GM20431 (cell line): ENCODE data around the gene PVALEF.

Experiments
- in situ Hi-C: fragments of 300-500 bp; cut with MseI, MboI; formaldehyde crosslinking; loops from one replicate; pipeline ENCODE4 v1.15.0; 2020; ENCODE audit warnings: low sequenced_read_pairs; ENCODE audit not compliant: unreplicated experiment

Gene PVALEF

DNA sequence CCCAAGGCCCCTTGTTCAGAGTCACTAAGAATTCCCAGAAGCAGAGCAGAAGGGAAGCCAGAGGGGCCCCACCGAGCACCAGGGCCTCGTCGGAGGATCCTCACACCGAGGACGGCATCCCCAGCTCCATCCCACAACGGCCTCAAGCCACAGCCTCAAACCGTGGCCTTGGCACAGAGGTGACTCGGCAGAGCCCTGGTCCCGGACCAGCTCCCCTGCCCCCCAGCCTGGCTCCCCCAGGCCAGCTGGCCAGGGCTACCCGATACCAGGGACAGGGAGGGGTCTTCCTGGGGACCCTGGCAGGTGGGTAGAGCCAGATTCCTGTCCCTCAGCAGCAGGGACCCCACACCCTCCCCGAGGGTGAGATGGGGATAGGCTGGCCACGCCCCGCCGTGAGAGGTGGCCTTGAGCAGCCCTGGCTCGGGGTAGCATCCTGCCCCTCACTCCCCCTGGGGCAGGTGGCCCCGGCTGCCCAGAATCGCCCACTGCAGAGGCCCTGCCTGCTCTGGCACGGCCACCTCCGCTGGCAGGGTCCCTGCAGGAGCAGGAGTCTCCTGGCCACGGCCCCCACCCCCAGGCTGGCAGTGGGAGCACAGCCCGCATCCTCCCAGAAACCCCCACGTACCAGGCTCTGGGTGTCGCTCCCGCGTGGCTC lies 5.6 kb upstream of the PVALEF start:
- in situ Hi-C loops: no loop called here

GRCh38 chr17:81160306-81160705 lies 5.0 kb upstream of the PVALEF start:
- in situ Hi-C loops: no loop called here

DNA sequence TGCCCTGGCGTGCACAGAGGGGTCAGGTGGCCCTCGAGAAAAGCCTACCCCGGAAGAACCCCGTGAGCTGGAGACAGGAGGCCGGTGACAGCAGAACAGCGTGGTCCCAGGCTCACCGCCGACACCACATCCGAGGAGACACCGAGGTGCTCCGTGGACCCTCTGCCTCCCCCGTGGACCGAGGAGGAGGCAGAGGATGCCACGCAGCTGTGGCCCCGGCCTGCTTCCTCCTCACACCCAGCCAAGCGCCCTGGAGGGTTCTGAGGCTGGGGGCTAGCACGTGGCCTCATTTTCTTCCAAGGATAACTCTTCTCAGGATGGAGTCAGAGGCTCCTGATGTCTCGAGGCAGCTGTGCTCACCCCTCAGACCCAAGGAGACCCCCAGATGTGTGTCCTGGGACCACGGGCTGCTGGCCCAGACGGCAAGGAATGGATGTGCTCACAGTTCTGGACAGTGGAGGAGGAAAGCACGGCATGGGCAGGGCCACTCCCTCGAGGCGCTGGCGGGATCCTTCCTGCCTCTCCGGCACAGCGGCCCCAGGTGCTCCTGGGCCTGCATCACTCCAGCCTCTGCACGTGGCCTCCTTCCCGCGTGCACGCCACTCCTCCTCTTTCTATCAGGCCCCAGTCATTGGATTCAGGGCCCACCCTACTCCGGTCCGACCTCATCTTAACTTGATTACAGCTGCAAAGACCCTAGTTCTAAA lies 4.4 kb upstream of the PVALEF start:
- in situ Hi-C loops: no loop called here

- in situ Hi-C loops: no loop called here
Observed at GRCh38 chr17:81161536-81161935, 3.8 kb upstream of the PVALEF start.

- in situ Hi-C loops: no loop called here
Observed at GRCh38 chr17:81161972-81162371, 3.3 kb upstream of the PVALEF start.

- in situ Hi-C loops: no loop called here
Observed at GRCh38 chr17:81162491-81162890, 2.8 kb upstream of the PVALEF start.

DNA sequence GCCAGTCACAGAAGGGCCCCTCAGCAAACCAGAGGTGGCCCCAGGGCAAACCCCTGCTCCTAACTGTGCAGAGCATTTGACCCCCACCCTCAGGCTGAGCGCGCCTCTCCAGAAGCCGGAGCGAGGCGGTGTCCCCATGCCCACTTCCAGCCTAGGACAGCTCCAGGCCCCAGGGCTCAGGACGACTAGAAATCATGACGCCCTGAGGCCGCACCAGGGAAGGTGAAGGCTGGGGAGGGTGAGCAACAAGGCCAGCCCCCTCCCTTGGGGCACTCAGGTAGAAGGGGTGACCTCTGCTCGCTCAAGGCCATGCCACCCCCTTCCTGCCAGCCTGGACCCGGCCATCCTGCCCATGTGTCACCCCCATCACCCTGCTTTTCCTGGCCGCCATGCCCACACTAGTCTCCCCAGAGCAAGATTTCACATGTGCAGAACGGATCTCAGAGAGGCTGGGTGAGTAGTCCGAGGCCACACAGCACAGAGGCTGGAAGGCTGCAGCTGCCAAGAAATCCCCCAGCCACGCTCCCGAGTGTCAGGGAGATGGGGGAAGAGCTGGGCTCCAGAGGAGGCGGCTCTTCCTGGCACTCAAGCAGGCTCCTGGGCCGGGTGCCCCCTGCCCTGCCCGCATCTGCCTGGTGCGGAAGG lies 2.1 kb upstream of the PVALEF start:
- in situ Hi-C loops: no loop called here

DNA sequence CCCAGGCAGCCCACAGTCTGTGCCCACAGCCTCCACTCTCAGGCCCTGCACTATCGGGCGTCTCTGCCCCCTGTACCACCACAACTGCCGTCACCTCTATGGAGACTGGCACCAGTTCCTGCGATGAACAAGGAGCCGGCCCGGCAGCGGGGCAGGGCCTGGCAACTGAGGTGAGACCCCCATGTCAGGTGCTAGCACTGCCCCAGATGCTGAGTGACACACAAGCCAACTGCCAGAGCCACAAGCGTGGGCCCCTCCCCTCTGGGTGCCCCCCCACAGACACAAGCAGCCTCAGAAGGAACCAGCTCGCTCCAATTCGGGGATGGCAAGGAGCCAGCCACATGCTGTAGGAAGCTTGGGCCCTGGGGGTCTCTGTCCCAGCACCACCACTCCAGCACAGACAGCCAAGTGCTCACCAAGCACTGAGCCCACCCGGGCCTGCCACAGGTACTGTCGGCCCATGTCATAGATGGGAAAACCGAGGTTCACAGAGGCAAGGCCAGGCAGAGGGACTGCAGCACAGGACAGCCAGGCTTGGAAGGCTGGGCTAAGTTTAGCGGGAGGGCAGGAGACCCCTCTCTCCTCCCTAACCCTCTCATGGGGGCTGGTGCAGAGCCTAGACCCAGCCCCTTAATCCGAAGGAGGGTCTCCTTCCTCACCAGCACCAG lies 1.5 kb upstream of the PVALEF start:
- in situ Hi-C loops: no loop called here

DNA sequence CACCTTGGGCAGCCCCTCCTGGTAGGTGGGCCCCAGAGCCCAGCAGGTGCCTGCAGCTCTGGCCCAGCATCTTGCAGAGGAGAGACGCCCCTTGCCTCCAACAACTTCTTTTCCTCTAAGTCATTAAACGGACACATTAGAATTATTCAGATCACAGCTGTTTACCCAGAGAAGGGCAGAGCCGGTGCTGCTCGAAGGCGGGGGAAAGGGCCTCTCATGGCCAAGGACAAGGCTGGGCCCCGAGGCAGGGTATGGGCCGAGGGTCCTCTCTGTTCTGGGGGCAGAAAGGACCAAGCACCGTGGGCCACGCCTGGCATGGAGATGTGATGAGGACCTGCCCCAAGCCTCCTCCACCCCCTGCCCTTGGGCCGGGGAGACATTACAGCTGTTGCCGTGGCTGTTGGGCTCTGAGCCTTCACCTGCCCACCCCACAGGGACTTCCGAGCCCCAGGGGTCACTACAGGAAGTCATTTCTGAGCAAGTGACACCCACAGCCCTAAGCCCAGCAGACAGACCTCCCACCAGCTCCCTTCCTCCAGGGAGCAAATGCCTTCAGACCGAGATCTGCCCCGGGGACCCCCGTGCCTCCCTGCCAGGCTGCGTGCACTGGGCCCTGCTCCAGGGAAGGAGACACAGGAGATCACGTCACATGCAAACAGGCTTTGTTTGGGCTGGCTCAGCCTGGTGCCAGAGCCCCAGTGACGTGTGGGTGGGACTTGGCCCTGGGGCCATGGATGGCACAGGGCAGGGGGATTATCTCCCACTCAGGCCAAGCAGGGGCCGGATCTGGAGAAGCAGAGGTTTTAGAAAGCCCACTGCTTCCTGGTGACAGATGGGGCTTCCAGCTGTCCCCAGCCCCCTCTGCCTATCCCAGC lies 699 bp upstream of the PVALEF start:
- in situ Hi-C loops: no loop called here

DNA sequence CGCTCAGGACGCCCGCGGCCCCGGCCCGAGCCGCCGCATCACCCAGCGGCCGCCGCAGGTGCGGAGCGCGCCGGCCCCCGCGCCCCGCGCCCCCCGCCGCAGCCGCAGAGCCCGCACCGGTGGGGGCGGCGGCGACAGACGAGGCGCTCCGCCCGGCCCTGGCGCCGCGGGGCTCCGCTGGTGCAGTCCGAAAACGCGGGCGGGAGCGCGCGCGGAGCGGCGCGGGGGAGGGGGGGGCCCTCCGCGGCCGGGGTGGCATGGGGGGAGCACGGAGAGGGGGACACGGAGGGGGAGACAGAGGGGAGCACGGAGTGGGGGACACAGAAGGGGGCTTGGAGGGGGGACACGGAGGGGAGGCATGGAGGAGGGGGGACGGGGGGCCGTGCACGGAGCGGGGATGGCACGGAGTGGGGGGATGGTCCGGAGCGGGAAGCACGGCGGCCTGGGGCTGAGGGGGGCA lies 756 bp downstream of the PVALEF start, which contains the start of gene AATK:
AATK (minus strand) TSS at position 189 of the 460 bp plus-strand sequence. CDS start 229 bp downstream, outside the sequence.
- in situ Hi-C loops: no loop called here

DNA sequence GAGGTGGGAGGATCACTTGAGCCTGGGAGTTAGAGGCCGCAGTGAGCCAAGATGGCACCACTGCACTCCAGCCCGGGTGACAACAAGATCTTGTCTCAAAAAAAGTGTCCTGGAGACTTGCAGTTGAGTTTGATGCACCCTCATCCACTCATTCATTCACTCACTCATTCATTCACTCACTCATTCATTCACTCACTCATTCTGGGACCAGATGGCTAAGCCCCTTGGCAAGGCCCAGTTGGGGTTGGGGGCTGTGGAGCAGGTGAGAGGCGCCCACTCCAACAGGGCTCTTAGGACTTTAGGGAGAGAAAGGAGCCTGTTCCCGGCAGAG lies 1.9 kb downstream of the PVALEF start:
- in situ Hi-C loops: no loop called here

GRCh38 chr17:81167638-81168037 lies 2.3 kb downstream of the PVALEF start:
- in situ Hi-C loops: no loop called here

- in situ Hi-C loops: no loop called here
Observed at GRCh38 chr17:81169870-81170309, 4.6 kb downstream of the PVALEF start.

GRCh38 chr17:81170727-81171494 lies 5.6 kb downstream of the PVALEF start:
- in situ Hi-C loops: no loop called here

GRCh38 chr17:81171941-81172340 lies 6.6 kb downstream of the PVALEF start:
- in situ Hi-C loops: no loop called here

GRCh38 chr17:81173052-81173761 lies 7.9 kb downstream of the PVALEF start:
- in situ Hi-C loops: no loop called here

GRCh38 chr17:81173762-81174155 lies 8.5 kb downstream of the PVALEF start:
- in situ Hi-C loops: no loop called here

DNA sequence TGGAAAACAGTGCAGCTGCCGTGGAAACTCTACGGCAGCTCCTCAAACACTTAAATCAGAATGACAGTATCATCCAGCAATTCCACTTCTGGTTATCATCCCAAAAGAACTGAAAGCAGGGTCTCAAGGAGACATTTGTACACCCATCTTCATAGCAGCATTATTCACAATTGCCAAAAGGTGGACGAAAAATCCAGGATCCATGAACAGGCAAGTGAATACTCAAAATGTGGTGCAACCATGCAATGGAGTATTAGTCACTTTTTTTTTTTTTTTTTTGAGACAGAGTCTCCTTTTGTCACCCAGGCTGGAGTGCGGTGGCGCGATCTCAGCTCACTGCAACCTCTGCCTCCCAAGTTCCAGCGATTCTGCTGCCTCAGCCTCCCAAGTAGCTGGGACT lies 11.4 kb downstream of the PVALEF start:
- in situ Hi-C loops: no loop called here
